HG03469 (cell line): ENCODE measurements around the gene STIMATE.

Source experiments
- ATAC-seq: cut with Tn5 transposase; IDR thresholded peaks from one replicate; pipeline ENCODE4 v1.9.1; 2021; ENCODE audit warnings: mild to moderate bottlenecking, moderate library complexity, moderate number of reproducible peaks; ENCODE audit not compliant: unreplicated experiment

STIMATE gene

DNA sequence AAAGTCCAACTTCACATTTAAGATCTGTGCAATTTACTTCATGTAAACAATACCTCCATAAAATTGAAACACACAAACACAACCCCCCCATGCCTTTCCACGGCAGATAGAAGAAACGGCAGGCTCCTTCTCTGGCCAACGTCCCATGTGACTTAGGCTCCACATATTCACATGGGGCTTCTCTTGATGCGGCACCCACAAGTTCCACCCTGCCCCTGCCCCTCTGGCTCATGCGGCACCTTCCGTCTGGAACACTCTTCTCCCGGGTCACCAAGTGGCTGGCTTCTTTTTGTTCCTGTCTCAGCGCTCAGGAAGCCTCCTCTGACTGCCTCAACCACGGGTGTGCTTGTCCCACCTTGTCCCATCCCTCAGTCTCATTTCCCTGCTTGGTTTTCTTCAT is 25.6 kb downstream of the STIMATE start:
- ATAC-seq: no peak

DNA sequence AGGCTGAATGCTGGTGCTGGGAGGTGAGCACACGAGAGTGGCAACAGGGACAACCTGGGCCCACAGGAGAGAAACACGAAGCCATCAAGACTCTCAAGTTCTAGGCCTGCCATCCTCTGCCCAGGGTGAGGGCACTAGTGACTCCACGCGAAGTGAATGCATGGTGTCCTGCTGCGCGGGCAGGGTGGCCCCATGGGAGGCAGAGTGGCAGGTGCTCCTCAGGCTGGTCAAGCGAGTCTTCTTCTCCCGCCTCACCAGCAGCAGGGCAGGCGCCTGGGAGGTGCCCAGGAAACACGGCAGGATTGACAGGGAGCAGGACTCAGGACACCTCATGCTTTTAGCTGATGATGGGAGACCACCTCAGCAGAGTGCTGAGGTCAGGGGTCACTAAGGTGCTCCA is 26.9 kb downstream of the STIMATE start:
- no peak for ATAC-seq

DNA sequence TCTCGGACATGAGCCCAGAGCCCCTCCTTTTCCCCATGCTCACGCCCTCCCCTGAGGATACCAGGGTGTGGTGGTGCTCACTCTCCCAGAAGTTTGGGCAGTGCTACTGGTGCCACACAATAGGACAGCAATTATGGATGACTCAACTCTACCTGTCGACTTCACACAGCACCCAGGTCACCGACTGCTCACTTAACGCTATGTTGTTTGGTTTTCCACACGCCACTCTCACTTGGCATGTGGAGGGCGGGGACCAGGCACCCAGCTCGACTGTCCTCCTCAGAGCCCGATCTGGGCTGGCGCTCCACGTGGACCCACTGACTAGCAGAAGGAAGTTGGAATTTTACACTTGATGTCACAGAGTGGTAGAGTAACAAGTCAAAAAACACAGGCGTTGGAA is 30.9 kb downstream of the STIMATE start:
- no peak for ATAC-seq

DNA sequence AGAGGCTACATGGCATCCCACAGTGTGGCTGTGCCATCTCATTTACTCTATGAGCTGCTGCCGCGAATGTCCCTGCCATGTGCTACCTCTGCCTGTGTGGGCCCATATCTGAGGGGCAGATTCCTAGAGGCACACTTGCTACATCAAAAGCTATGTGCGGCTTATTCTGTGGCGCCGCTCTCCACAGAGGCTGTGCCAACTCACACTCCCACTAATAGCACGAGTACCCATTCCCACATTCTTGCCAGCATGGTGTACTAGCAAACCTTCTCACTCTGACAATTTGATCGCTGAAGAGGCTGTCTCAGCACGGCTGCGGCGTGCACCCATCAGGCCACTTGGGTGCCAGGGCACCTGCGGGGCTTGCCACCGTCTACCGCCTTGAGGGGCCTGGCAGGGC is 31.4 kb downstream of the STIMATE start:
- ATAC-seq: no peak

DNA sequence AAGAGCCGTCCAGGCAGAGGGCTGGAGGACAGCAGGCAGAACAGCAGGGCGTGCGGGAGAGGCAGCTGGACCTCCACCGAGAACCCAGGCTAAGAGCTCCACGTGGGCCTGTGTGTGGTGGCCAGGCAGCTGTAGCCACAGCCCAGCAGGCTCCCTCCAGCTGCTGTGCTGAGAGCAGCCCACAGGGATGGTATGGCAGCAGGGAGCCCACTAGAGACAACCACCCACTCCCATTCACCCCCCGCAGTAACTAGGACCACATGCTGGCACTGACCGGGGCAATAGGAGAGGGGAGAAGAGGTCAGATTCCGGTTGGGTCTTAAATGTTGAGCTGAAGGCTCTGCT is 37.0 kb downstream of the STIMATE start:
- no peak for ATAC-seq

DNA sequence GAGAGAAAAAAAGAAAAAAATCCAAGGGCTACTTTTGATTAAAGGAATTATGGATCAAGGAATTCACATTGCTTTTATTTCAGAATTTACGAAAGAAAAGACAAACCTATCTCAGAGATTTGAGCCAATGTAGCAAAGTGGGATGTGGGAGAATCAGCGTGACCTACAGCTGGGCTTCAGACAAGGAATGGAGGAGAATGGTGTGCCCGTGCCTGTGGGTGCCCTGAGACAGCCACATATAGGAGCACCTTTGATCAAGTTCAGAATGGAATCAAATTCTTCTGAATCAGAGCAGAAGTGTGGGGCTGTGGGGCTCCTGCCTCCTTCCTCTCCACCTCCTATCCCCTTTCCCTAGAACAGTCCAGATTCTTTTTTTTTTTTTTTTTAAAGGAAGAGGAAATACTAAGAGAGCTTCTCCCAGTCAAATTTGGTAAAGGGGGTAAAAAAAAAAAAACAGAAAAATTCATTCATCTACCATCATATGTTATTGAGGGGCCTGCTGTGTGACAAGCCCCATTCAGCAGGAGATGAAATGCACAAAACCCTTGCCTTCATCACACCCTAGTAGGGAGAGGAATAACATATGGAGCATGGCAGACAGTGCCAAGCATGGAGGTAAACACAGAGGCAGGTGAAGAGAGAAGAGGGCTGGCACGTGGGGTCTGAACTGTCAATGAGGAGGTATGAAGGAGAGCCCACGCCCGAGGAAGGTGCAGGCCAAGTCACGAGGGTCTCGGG is 37.5 kb downstream of the STIMATE start:
- ATAC-seq: no peak

DNA sequence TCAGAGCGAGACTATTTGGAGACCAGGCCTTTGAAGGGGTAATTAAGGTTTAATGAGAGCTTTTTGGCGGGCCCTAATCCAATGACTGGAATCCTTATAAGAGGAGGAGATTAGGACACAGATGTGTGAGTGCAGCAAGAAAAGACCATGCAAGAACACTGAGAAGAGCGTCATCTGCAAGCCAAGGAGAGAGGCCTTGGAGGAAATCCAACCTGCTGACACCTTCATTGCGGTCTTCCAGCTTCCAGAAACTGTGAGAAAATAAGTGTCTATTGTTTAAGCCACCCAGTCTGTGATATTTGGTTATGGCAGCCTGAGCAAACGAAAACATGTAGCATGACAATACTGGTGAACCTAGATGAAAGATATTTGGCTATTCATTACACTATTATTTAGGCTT is 39.5 kb downstream of the STIMATE start:
- no peak for ATAC-seq

DNA sequence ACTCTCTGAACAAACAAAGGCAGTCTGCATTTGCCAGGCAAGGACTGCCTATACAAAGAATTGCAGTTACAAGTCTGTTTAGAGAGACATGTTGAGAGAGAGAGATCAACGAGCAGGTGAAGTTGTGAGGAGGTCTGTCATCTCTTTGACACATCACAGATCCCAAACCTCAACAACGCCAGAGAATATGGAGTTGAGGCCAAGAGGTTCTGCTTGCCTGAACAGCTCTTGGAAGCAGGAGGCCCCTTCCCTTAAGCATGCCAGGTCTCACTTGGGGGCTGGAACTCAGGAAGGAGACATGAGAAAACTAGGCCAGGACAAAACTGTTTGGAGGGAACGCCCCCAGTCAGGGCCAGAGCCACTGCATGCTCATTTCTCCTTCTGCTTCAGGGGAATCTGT is 40.2 kb downstream of the STIMATE start:
- ATAC-seq: no peak

DNA sequence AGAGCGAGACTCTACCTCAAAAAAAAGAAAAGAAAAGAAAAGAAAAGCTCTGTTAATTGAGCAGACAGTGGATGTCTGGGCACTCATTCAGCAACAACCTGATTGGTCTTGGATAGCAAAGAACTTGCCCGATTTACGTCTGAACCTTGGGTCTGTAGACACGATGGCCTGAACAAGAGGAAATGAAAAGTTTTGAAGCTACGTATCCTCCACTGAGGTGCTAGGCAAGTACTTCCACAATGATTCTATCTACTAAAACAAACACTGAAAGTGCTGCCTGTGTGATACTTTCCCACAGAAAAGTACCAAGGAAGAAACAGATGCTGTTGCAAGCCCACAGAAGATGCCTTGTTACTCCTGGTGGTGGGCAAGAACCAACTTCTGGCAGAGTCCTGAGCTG is 40.7 kb downstream of the STIMATE start:
- no peak for ATAC-seq

DNA sequence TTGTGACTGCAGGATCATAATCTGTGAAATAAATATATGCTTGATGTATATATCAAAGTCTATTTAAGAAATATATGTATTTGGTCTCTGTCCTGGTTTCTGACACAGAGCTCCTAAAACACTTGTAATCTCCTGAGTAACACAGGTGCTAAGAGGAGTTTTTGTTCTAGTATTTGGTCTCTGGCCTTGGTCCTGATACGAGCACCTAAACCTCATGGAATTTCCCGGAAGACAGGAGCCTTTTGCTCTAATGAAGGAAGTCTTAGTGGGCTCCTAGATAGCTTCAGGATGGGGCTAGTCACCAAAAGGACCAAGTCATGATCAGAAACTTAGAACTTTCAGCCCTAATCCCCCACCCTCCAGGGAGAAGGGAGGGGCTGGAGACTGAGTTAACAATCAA is 43.3 kb downstream of the STIMATE start:
- no peak for ATAC-seq

DNA sequence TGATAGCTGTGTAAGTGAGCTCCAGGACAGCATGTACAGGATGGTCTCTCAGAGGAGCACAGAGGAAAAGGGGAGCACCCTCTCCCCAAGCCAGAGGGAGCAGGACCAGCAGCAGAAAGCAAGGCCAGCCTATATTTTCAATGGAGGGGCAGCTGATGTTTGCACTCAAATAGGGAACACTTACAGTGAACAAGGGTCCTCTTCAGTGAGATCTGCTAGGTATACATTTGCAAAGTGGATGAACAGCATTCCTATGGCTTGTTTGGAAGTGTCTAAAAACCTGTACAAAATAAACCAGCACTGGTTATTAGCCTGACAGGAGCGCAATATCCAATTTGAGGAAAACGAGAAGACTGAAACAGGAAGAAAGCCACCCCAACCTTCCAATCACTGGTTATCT is 44.9 kb downstream of the STIMATE start:
- ATAC-seq: no peak

DNA sequence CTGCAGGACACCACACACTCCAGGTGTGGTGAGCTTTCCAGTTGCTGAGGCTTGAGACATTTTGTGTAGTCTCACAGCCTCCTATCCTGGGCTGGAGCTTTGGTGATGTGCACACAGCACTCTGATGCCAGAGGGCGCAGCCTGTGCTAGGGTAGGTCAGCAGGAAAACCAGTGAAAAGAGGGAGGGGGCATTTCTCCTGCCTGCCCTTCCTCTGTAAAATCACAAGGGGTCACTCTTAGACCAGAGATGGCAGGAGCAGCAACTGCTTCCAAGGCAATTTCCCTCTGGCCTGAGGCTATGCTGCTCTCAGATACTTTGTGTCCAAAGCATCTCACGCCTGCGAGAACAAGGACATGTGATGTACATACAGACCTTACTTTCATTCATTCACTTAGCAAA is 46.0 kb downstream of the STIMATE start:
- ATAC-seq: no peak

DNA sequence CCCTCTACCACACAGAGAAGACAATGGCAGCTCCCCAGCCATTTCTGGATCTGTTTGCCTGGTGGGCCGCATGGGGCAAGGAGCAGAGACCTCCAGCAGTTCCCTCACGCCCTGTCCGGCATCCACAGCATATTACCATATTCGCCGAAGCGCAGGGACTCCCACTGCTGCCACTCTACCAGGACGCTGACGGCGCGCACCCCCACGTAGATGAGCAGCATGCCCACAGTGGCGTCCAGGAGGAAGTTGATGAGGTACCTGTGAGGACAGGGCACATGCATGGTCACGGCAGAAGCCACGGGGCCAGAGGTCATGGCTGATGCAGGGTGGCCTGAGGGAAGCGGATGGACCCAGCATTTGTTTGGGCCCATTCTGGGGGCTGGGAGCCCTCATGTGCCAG is 47.7 kb downstream of the STIMATE start:
- no peak for ATAC-seq

DNA sequence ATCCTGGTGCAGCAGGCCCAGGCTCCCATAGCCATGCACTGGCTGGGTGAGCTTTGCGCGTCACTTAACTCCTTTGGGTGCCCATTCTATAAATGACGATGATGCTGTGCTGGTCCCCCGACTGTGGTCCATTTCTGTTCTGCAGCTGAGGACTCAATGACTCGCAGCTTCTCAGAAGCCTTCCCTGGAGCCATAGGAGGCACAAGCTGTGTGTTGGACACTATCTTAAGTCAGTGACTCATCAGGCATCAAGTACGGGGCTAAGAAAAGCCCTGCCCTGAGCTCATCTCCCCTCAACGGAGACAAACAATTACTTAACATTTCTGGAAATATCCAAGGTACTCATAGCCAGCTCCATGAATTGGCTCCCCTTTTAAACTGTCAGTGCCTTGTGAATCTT is 48.7 kb downstream of the STIMATE start:
- ATAC-seq: no peak

DNA sequence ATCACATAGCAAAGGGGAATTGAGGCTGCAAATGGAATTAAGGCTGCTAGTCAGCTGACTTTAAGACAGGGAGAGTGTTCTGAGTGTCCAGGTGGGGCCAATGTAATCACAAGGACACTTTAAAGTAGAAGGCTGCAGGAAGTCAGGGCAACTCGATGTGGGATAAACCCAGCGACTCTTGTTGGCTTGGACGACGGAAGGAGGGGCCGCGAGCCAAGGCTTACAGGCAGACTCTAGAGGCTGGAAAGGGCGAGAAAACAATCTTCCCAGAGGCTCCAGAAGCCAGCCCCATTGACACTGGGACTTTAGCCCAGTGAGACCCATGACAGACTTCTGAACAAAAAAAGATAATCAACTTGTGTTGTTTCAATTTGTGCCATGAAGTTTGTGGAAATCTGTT is 49.6 kb downstream of the STIMATE start:
- ATAC-seq: no peak

DNA sequence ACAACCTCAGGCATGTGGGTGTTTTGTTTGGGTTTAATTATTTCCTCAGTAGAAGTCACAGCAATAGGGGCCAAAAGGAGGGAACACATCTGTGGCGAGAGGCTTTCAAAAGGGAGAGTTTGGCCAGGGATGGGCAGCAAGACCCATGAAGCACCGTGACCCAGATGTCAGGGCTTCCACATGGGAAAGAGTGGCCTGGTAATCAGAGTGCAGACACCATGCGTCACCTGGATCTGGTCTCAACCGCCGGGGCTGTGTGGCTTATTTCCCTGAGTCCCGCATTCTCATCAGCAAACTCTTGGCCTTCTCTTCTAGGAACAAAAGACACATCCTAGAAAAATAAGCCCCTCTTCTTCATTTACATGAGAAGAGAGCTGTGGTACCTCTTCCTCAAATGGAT is 50.1 kb downstream of the STIMATE start:
- no peak for ATAC-seq

DNA sequence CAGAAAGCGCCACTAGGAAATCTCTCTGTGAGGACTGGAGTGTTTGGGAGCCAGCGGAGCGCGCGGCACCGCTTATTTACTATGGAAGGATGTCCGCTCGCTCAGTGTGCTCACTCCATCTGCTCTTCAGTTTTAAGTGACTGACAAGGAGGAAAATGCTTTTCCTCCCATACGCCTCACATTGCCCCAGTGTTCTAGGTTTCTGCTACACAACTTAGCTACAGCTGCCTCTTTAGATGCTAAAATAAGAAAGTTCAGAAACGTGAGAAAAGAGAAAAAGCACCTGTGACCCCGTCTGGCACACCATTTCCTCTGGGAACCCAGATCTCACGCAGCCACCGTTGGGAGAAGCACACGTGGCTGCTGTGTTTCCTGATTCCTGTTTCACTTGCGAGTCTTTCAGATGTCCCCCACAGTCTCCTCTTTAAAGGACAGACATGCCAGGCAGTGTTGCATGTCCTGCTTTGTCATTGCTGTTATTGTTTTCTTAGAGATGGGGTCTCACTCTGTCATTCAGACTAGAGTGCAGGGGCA is 50.8 kb downstream of the STIMATE start:
- no peak for ATAC-seq

DNA sequence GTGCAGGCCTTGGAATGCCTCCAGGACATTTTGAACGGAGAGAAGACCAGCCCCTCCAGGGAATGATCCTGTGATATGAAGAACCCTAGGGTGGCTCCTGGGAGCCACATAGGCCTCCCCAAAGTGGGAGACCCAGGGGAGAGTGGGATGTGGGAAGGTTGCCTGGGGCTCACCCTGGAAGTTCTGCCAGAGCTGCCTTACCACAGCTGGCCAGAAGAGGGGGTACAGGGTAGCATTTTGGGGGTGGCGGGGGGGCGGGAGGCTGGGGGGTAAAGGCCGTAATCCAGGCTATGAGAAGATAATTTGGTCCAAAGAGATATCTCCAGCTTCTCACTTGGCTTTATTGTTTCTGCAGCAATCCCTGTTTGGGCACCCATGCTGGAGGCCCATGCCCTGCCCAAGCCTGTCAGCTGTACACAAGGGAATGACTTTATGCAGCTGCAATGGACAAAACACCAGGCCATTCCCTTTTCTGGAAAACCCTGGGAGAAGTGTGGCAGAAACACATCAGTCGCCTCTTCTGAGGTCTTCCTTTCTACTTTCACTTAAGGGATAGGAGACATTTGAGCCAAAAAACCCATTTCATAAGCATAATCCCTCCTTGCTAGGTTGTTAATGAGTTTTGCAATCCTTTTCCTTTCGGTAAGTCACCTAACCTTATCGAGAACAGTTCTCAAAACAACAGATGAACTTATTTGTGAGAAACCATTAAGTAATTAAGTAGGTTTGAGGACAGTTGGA is 51.5 kb downstream of the STIMATE start:
- no peak for ATAC-seq

DNA sequence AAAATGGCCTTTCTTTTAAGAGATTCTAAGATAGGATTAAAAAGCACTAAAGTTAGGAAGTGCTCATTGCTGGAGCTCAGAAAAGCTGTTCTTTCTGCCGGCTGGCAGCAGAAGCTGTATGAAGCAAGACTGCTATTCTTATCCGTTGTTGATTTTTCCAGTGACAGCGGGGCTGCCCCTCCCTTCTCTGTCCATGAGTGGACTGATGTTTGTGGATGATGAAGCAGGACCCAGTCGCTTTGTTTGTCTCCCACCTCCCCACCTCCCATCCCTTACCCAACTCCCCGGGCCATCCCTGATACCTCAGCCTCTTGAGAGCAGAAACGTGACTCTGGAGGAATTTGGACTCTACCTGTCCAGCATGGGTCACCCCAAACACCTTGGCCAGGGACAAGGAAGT is 52.2 kb downstream of the STIMATE start:
- no peak for ATAC-seq

DNA sequence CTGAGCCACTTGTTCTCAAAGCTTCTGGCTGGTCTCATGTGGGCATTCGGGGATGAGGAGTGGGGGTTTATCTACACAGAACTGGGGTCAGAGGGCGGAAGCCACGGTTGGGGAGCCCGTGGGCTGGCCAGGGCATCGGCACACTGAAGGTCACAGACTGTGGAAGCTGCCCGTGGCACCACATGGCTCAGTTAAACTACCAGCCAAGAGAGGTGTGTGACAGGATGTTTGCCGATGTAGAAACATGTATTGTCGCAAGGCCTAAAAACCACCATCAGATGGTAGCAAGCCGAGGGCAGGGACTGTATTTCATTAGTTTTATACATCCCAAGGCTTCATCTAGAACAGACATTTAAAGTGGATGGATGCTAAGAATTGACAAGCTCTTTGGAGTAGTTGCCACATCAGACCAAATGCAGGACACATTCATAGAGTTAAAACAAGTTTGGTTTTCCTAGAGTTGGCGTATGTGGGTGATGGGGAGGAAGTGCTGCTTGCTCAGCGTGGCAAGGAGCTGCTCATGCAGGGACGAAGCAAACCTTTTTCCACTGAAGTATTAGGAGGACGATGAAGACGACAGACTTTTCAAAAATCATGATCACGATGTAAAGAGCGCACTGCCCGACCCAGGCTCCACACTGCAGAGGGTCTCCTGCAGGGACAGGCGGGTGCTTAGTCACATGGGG is 52.9 kb downstream of the STIMATE start:
- no peak for ATAC-seq

DNA sequence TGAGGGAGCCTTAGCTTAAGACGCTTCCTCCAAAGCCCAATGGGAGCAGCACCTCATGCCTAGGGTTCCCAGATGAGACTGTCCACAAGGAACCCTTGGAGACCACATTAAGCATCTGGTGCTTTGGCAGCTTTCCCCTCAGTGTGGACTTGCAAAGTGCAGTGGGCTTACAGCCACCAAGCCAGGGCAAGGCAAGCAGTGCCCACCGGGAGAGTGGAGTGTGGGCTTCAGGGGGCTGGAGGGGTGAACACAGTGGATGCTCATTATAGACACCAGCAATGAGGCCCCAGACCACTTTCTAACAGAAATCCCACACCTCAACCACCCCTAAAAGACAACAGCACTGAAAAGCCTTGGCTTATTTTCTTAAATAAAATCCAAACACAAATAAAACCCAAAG is 53.5 kb downstream of the STIMATE start:
- ATAC-seq: no peak
